HepG2 (cell line): ENCODE data around the gene FGGY. TPM values are rescaled to one million over a fixed set of nuclear protein-coding genes. Genes with fewer than 3 reads are reported as not detected.

Source experiments
- ARNT ChIP-seq: fragments of 450-650 bp; IDR thresholded peaks from 2 replicates; pipeline ENCODE4 v1.6.1; 2017
- DMAP1 ChIP-seq: IDR thresholded peaks from 2 replicates; pipeline ENCODE4 v1.6.1; 2016
- GLI4 ChIP-seq: sonication (generic); formaldehyde crosslinking; IDR thresholded peaks from 2 replicates; pipeline ENCODE4 v1.5.1; 2020; ENCODE audit warnings: missing genetic modification reagents, mild to moderate bottlenecking, moderate library complexity, borderline replicate concordance
- KLF9 ChIP-seq: IDR thresholded peaks from 2 replicates; pipeline ENCODE4 v1.6.1; 2016; ENCODE audit warnings: low read depth
- NAIF1 ChIP-seq: sonication (generic); formaldehyde crosslinking; IDR thresholded peaks from 2 replicates; pipeline ENCODE4 v1.5.0; 2020; ENCODE audit warnings: mild to moderate bottlenecking, missing genetic modification reagents, borderline replicate concordance
- NR2F1 ChIP-seq, 2 experiments: fragments of 450-650 bp in 1 of 2; formaldehyde crosslinking in 1 of 2; IDR thresholded peaks; 2 replicates each; pipeline versions ENCODE4 v1.5.0 to v1.6.1; 2016 to 2020; ENCODE audit warnings: mild to moderate bottlenecking in 1 of 2, missing compliant biosample characterization in 1 of 2, missing genetic modification reagents in 1 of 2, moderate library complexity in 1 of 2
- POGZ ChIP-seq: sonication (generic); formaldehyde crosslinking; IDR thresholded peaks from 2 replicates; pipeline ENCODE4 v1.4.0; 2020; ENCODE audit warnings: mild to moderate bottlenecking, missing genetic modification reagents
- POLR2G ChIP-seq: fragments of 200-400 bp; formaldehyde crosslinking; IDR thresholded peaks from 2 replicates; pipeline ENCODE4 v1.6.1; 2018; ENCODE audit warnings: mild to moderate bottlenecking, low read depth, low read length, moderate library complexity
- SKIL ChIP-seq: sonication (generic); formaldehyde crosslinking; IDR thresholded peaks from 2 replicates; pipeline ENCODE4 v1.8.0; 2022; ENCODE audit warnings: missing genetic modification reagents, mild to moderate bottlenecking, moderate library complexity, borderline replicate concordance
- SMC3 ChIP-seq: IDR thresholded peaks from 2 replicates; pipeline ENCODE4 v1.6.1; 2011; ENCODE audit warnings: low read length, improper control_type of control experiment
- TOE1 ChIP-seq: sonication (generic); formaldehyde crosslinking; IDR thresholded peaks from 2 replicates; pipeline ENCODE4 v1.4.0; 2020; ENCODE audit warnings: mild to moderate bottlenecking, missing genetic modification reagents
- ZMAT3 ChIP-seq: sonication (generic); formaldehyde crosslinking; conservative IDR thresholded peaks from 2 replicates; pipeline ENCODE4 v1.7.0; 2021; ENCODE audit warnings: missing genetic modification reagents
- ZNF136 ChIP-seq: sonication (generic); formaldehyde crosslinking; IDR thresholded peaks from 2 replicates; pipeline ENCODE4 v1.8.1; 2022; ENCODE audit warnings: low read depth, mild to moderate bottlenecking, moderate library complexity, missing genetic modification reagents
- ZNF18 ChIP-seq: sonication (generic); formaldehyde crosslinking; IDR thresholded peaks from 2 replicates; pipeline ENCODE4 v1.8.0; 2022; ENCODE audit warnings: mild to moderate bottlenecking, missing genetic modification reagents; ENCODE audit not compliant: insufficient replicate concordance
- ZNF280B ChIP-seq: sonication (generic); formaldehyde crosslinking; IDR thresholded peaks from 2 replicates; pipeline ENCODE4 v1.5.0; 2020; ENCODE audit warnings: missing genetic modification reagents, mild to moderate bottlenecking, borderline replicate concordance
- ZNF331 ChIP-seq: sonication (generic); formaldehyde crosslinking; IDR thresholded peaks from 2 replicates; pipeline ENCODE4 v1.4.0; 2020; ENCODE audit warnings: missing genetic modification reagents
- ZNF343 ChIP-seq: sonication (generic); formaldehyde crosslinking; IDR thresholded peaks from 2 replicates; pipeline ENCODE4 v1.4.0; 2020; ENCODE audit warnings: mild to moderate bottlenecking, missing genetic modification reagents
- ZNF609 ChIP-seq: sonication (generic); formaldehyde crosslinking; IDR thresholded peaks from 2 replicates; pipeline ENCODE4 v1.4.0; 2020; ENCODE audit warnings: mild to moderate bottlenecking, missing genetic modification reagents, borderline replicate concordance
- polyA plus RNA-seq, 8 experiments: library from polyadenylated mRNA; depleted of rRNA in 3 of 8; stranded (reverse) in 7 of 8; unstranded in 1 of 8; fragments of >200 nt; fragmentation: Illumina TruSeq in 4 of 8; extraction: Trizol in 4 of 8; gene quantifications; 2 replicates each; pipeline versions ENCODE4 v1.2.1 to v1.2.3, GENCODE V29; 2011 to 2016; ENCODE audit warnings: low read depth in 4 of 8, missing spikeins in 1 of 8, mixed read lengths in 1 of 8; ENCODE audit not compliant: insufficient read depth in 1 of 8
- total RNA-seq, 5 experiments: library from RNA; depleted of rRNA; stranded (reverse); fragments of >200 nt; fragmentation: Illumina TruSeq; extraction: Trizol; gene quantifications; 2 replicates each; pipeline ENCODE4 v1.2.3, GENCODE V29; 2016; ENCODE audit warnings: low read depth in 1 of 5

FGGY gene
- total and polyA plus RNA-seq, 2 of the 13 experiments (the other 11 are each of a cell fraction or from before 2014, with no cell fraction given): 15.7 to 27.5 TPM

- TF ChIP-seq ZNF136 (CRISPR knock-in tag): no peak
- TF ChIP-seq DMAP1 (CRISPR knock-in tag): no peak
- no peak for TF ChIP-seq KLF9
- TF ChIP-seq SMC3: peak; percentile 50
- TF ChIP-seq ZNF331 (CRISPR knock-in tag): peak; percentile 33; the same call in 1 of the 2 replicates
- TF ChIP-seq NAIF1 (CRISPR knock-in tag): no peak
- TF ChIP-seq NR2F1 (CRISPR knock-in tag; IDR thresholded peaks at IDR 0.05): peak; percentile 35 to 38; a peak in 3 of 4 replicates
- no peak for TF ChIP-seq ZNF280B (CRISPR knock-in tag)
- TF ChIP-seq ZNF343 (CRISPR knock-in tag): no peak
- TF ChIP-seq TOE1 (CRISPR knock-in tag): no peak
- no peak for TF ChIP-seq ZMAT3 (CRISPR knock-in tag)
- no peak for TF ChIP-seq GLI4 (CRISPR knock-in tag)
- TF ChIP-seq ARNT: no peak
- TF ChIP-seq ZNF18 (CRISPR knock-in tag): no peak
- TF ChIP-seq POLR2G: no peak
- no peak for TF ChIP-seq POGZ (CRISPR knock-in tag)
- TF ChIP-seq SKIL (CRISPR knock-in tag): 0 out of 2 replicates have a peak, but pooled peaks have one; percentile 38
- TF ChIP-seq ZNF609 (CRISPR knock-in tag): no peak
Measured at GRCh38 chr1:59292562-59292961, 4.3 kb upstream of the FGGY start (continued).
